Duodenal mucosa (tissue), 2 donors: ENCODE results near the gene INPP1.
"Not testable (repeated sequence)": the region's sequence is repeated elsewhere in the genome, so short reads cannot be mapped to it uniquely, and the experiment has no call there.

Experiments
- H3K27ac ChIP-seq: one replicate; pipeline ENCODE4 v1.7.0; 2013; ENCODE audit warnings: low read depth, low read length
- H3K27me3 ChIP-seq, 2 donors: one replicate each; pipeline ENCODE4 v1.7.0; 2013; ENCODE audit warnings: low read length in 2 of 2, control low read depth in 1 of 2; ENCODE audit not compliant: insufficient read depth in 2 of 2, control insufficient read depth in 1 of 2
- H3K36me3 ChIP-seq, 2 donors: one replicate each; pipeline ENCODE4 v1.7.0; 2013; ENCODE audit warnings: low read length in 2 of 2, control low read depth in 1 of 2; ENCODE audit not compliant: insufficient read depth in 2 of 2, control insufficient read depth in 1 of 2
- H3K4me1 ChIP-seq, 2 donors: one replicate each; pipeline ENCODE4 v1.7.0; 2013; ENCODE audit warnings: low read length in 2 of 2, control low read depth in 1 of 2; ENCODE audit not compliant: insufficient read depth in 2 of 2, control insufficient read depth in 1 of 2
- H3K4me3 ChIP-seq, 2 donors: one replicate each; pipeline ENCODE4 v1.7.0; 2013; ENCODE audit warnings: low read length in 2 of 2, low read depth in 1 of 2
- H3K9ac ChIP-seq, 2 donors: one replicate each; pipeline ENCODE4 v1.7.0; 2013; ENCODE audit warnings: low read length in 2 of 2, low read depth in 1 of 2
- H3K9me3 ChIP-seq, 2 donors: one replicate each; pipeline ENCODE4 v1.7.0; 2013; ENCODE audit warnings: low read length in 2 of 2, control low read depth in 1 of 2; ENCODE audit not compliant: control insufficient read depth in 1 of 2

Gene INPP1, protein sequence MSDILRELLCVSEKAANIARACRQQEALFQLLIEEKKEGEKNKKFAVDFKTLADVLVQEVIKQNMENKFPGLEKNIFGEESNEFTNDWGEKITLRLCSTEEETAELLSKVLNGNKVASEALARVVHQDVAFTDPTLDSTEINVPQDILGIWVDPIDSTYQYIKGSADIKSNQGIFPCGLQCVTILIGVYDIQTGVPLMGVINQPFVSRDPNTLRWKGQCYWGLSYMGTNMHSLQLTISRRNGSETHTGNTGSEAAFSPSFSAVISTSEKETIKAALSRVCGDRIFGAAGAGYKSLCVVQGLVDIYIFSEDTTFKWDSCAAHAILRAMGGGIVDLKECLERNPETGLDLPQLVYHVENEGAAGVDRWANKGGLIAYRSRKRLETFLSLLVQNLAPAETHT

DNA sequence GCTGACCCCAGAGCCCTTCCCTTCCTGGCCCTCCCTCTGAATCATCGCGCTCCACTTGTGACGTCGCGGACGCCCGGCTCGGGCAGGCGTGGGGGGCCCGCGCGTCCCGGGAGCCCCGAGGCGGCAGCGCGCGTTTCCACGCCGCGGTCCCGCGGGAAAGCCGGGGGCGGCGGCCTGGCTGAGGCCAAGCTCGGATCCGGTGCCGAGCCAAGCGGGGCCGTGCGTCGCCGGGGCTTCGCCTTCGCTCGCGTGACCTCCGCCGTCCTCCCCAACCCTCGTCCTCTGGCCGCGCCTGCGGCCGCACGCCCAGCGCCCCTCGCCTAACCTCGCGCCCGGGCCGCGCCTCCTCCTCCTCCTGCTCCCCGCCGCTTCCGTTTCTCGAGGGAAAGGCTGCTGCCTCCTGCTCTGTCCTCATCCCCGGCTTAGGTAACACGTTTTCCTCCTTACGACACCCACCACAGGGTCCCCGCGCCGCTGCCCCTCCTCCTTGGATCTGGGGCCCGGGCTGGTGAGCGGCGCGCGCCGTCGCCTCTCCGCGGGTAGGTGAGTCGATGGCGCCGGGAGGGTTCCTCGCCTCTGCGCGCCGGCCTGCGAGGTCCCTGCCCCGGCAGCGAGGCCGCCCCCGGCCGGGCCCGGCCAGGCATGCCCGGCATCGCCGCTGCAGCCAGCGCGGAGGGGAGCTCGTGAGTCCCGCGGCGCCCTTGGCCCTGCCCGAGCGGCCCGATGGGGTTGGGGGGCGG, at the start of gene INPP1:
INPP1 (plus strand) TSS at position 54 of the 740 bp plus-strand sequence. CDS start 16,514 bp downstream, outside the sequence.
- Histone ChIP-seq H3K27me3 (no peaks in the 10 kb centered on the region), H3K27ac (peak within 1 kb of the TSS; percentile 82), H3K9ac (peak within 1 kb of the TSS; percentile 74 to 82), H3K4me3 (peak within 1 kb of the TSS; percentile 78 to 83), H3K36me3 (no peaks in the 10 kb centered on the region), H3K4me1 (peaks cover 13 to 15% of the 10 kb centered on the region in 2 donors), H3K9me3 (no peaks in the 10 kb centered on the region)

DNA sequence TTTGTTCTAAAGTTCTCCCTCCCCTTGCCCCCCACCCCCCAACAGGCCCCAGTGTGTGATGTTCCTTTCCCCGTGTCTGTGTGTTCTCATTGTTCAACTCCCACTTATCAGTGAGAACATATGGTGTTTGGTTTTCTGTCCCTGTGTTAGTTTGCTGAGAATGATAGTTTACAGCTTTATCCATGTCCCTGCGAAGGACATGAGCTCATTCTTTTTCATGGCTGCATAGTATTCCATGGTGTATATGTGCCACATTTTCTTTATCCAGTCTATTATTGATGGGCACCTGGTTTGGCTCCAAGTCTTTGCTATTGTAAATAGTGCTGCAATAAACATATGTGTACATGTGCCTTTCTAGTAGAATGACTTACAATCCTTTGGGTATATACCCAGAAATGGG, 45.5 kb upstream of the INPP1 start:
- H3K4me3 ChIP-seq, H3K9me3 ChIP-seq, H3K4me1 ChIP-seq, H3K27ac ChIP-seq, H3K9ac ChIP-seq, H3K27me3 ChIP-seq: not testable (repeated sequence)
- peaks cover 5 to 19% of the 10 kb centered on the region in 2 donors for H3K36me3 ChIP-seq

DNA sequence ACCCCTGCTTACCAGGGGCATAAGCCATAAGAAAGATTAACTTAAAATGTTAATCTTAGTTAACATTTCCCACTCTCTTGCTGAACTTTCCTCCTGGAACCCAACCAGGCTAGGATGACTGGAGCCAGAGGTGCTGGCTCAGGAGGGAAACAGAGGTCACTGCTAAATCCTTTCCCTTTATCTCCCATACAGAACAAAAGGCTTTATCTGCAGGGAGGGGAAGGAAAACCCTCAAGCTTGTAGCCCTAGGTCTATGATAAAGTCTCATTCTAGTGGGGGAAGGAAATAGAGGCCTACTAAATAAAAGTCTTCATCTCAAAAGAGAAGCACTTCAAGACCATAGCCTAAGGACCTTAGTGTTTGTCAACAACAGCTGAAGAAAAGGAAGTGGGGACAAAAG, 42.4 kb upstream of the INPP1 start:
- Histone ChIP-seq H3K4me1 (no peaks in the 10 kb centered on the region), H3K27ac (no peak overlapping the region), H3K9me3 (no peaks in the 10 kb centered on the region), H3K9ac (no peak overlapping the region), H3K36me3 (peaks cover 3 to 19% of the 10 kb centered on the region in 2 donors), H3K4me3 (no peak overlapping the region), H3K27me3 (no peaks in the 10 kb centered on the region)

DNA sequence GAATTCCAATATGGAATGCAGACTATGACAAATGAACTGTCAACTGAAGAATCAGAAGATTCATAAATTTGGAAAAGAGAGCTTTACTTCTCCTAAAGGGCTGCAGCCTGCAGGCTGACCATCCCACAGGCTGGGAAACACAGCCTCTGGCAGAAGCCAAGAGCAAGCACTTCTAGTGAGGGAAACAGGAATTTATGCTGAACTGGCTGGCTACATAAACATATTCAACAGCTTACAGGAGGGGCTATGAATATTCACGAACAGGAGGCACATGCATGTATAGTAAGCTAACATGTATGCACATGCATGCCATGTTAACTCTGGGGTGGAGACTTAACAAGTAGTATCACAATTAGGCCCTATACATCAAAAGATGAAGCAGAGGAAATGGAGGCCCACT, 41.3 kb upstream of the INPP1 start:
- Histone ChIP-seq H3K27ac (no peak overlapping the region), H3K4me1 (no peaks in the 10 kb centered on the region), H3K27me3 (no peaks in the 10 kb centered on the region), H3K9me3 (no peaks in the 10 kb centered on the region), H3K36me3 (peaks cover 3 to 20% of the 10 kb centered on the region in 2 donors), H3K9ac (no peak overlapping the region), H3K4me3 (no peak overlapping the region)

DNA sequence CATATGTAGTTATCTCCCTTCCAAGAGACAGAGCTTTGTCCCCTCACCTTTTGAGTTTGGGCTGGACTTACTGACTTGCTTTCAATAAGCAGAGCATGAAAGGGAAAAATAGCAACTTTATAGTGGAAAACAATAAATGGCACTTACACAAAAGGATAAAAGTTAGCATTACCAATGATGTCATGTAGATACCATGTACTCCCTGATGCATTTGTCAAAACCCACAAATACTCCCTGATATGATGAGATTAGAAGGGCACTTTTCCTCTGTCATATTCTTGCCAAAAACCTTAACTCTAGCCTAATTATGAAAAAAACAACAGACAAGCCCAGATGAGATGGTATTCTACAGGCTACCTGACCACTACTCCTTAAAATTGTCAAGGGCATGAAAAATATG, 39.7 kb upstream of the INPP1 start:
- Histone ChIP-seq H3K27me3 (no peaks in the 10 kb centered on the region), H3K4me3 (no peak overlapping the region), H3K4me1 (no peaks in the 10 kb centered on the region), H3K9me3 (no peaks in the 10 kb centered on the region), H3K9ac (no peak overlapping the region), H3K36me3 (peaks cover 3 to 23% of the 10 kb centered on the region in 2 donors), H3K27ac (no peak overlapping the region)

DNA sequence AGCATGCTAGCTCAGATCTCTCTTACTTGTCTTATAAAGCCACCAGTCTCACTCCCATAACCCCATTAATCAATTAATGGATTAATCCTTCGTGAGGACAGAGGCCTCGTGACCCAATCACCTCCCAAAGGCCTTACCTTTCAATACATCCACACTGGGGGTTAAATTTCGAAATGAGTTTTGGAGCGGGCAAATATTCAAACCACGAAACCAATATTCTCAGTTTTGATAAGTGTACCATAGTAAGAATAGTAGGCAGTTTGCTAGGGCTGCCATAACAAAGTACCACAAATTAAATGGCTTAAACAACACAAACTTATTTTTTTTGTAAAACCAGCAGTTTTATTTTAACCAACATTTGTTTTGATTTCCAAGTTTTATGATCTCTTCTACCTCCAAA, 39.0 kb upstream of the INPP1 start:
- H3K4me3 ChIP-seq, result no peak overlapping the region
- no peaks in the 10 kb centered on the region for H3K27me3 ChIP-seq
- no peaks in the 10 kb centered on the region for H3K9me3 ChIP-seq
- no peaks in the 10 kb centered on the region for H3K4me1 ChIP-seq
- H3K9ac ChIP-seq, result no peak overlapping the region
- H3K27ac ChIP-seq, result no peak overlapping the region
- peaks cover 3 to 25% of the 10 kb centered on the region in 2 donors for H3K36me3 ChIP-seq

DNA sequence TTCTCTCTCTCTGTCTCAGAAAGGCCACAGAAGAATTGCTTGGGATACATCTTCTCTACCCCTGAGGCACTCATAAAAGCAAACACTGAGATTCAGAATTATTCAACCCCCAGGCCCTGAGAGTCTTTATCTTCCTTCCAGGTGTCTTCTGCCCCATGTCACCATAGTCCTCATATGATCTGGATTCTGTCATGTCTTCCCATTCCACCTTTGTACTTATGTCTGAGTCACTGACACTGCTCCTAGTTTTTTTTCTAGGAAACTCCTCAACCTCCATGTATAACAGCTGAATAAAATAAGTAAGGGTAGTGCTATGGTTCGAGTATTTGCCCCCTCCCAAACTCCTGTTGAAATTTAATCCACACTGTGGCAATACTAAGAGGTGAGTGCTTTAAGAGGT, 35.4 kb upstream of the INPP1 start:
- Histone ChIP-seq H3K9me3 (no peaks in the 10 kb centered on the region), H3K27ac (no peak overlapping the region), H3K4me1 (no peaks in the 10 kb centered on the region), H3K27me3 (no peaks in the 10 kb centered on the region), H3K4me3 (no peak overlapping the region), H3K36me3 (peaks cover 0 to 17% of the 10 kb centered on the region in 2 donors), H3K9ac (no peak overlapping the region)

DNA sequence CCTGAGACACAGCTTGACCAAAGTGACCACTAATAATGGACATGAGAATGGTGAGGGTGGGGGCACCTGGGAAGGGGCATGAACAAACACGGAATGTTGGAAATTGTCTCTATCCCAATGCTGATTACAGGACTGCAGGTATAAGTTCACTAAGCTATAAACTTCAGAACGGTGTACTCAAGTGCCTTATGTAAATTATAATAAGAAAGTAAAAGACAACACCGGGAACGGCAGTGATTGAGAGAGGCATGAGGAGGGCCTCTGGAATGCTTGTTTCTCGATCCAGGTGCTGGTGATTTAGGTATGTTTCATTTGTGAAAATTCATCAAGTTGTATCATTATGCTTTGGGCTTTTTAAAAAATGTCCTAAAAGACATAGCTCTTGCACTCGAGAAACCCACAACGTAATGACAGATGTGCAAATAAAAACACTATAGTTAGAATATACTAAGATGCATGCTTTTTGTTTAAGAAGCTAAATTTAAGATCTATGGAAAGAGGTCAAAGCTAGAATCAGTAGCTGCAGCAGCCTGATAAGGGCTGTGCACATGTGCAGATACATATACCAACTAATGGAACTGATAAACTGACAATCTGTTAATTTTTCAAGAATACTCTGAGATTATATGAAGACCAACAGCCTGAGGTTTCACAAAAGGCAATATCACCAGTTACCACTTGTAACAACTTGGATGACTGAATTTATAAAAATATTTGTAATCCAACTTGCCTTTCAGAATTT, 31.3 kb upstream of the INPP1 start:
- Histone ChIP-seq H3K27me3 (no peaks in the 10 kb centered on the region), H3K9me3 (no peaks in the 10 kb centered on the region), H3K9ac (no peak overlapping the region), H3K4me3 (no peak overlapping the region), H3K4me1 (peaks cover 0 to 3% of the 10 kb centered on the region in 2 donors), H3K27ac (no peak overlapping the region), H3K36me3 (peaks cover under 1 to 9% of the 10 kb centered on the region in 2 donors)

- H3K9me3 ChIP-seq, H3K27ac ChIP-seq, H3K4me1 ChIP-seq, H3K27me3 ChIP-seq, H3K9ac ChIP-seq, H3K4me3 ChIP-seq, H3K36me3 ChIP-seq: not testable (repeated sequence)
Observed at GRCh38 chr2:190312635-190313025, 30.8 kb upstream of the INPP1 start.

GRCh38 chr2:190313880-190314279, 29.5 kb upstream of the INPP1 start:
- H3K9me3 ChIP-seq, result no peaks in the 10 kb centered on the region
- no peak overlapping the region for H3K9ac ChIP-seq
- H3K4me1 ChIP-seq, result peaks cover 6 to 13% of the 10 kb centered on the region in 2 donors
- no peak overlapping the region for H3K27ac ChIP-seq
- no peaks in the 10 kb centered on the region for H3K27me3 ChIP-seq
- peaks cover 4 to 5% of the 10 kb centered on the region in 2 donors for H3K36me3 ChIP-seq
- no peak overlapping the region for H3K4me3 ChIP-seq
